Prostate gland (tissue), 2 donors: ENCODE data around the gene PIP5K1A. TPM values are rescaled to one million over a fixed set of nuclear protein-coding genes. Genes with fewer than 3 reads are reported as not detected.

Source experiments
- DNase-seq: peaks from one replicate; pipeline ENCODE4 v3.0.0-alpha.2; 2019; ENCODE audit warnings: low spot score
- H3K27ac ChIP-seq, 2 donors: fragments of 200-600 bp; sonication (generic); 2 replicates each; pipeline ENCODE4 v1.5.1; 2017 to 2019
- H3K27me3 ChIP-seq: fragments of 200-600 bp; sonication (generic); replicated peaks from 2 replicates; pipeline ENCODE4 v1.5.1; 2019; ENCODE audit not compliant: insufficient read depth
- H3K36me3 ChIP-seq, 2 donors: fragments of 200-600 bp; sonication (generic); 1 replicate in 1 of 2; 2 replicates in 1 of 2; pipeline versions ENCODE4 v1.5.1 to v1.8.1; 2017 to 2019
- H3K4me1 ChIP-seq: fragments of 200-600 bp; sonication (generic); replicated peaks from 2 replicates; pipeline ENCODE4 v1.5.1; 2019
- H3K4me3 ChIP-seq, 2 donors: fragments of 200-600 bp; sonication (generic); 2 replicates each; pipeline ENCODE4 v1.5.1; 2017 to 2019
- H3K9me3 ChIP-seq: fragments of 200-600 bp; sonication (generic); 2 replicates; pipeline ENCODE4 v1.5.1; 2017
- POLR2A ChIP-seq: fragments of 450-650 bp; IDR thresholded peaks from one replicate; pipeline ENCODE4 v1.6.1; 2016; ENCODE audit warnings: antibody characterized with exemption, mild to moderate bottlenecking
- POLR2AphosphoS5 ChIP-seq: sonication (generic); formaldehyde crosslinking; IDR thresholded peaks from one replicate; pipeline ENCODE4 v1.6.1; 2017; ENCODE audit warnings: antibody characterized with exemption
- WGBS: methylation state at CpG from one replicate; pipeline ENCODE4 v1.1.5; 2018; 5-methylcytosine and 5-hydroxymethylcytosine counted together
- intact Hi-C: fragments of 100-400 bp; cut with DNase I; formaldehyde crosslinking; loops from one replicate; pipeline ENCODE4 v1.14.2; 2022
- total RNA-seq, 2 donors: library from RNA; depleted of rRNA; stranded (reverse); fragments of >200 nt; gene quantifications; one replicate each; pipeline ENCODE4 v1.1.0, GENCODE V29; 2016
- TF ChIP-seq, protein P1 (sequence below), 4 experiments: fragments of 200-600 bp in 2 of 4; fragments of 450-650 bp in 2 of 4; sonication (generic) in 2 of 4; IDR thresholded peaks; 1 replicate in 3 of 4; 2 replicates in 1 of 4; pipeline ENCODE4 v1.5.1; 2016 to 2019; ENCODE audit warnings: antibody characterized with exemption in 4 of 4, mild to moderate bottlenecking in 2 of 4, moderate library complexity in 2 of 4

The PIP5K1A gene, protein sequence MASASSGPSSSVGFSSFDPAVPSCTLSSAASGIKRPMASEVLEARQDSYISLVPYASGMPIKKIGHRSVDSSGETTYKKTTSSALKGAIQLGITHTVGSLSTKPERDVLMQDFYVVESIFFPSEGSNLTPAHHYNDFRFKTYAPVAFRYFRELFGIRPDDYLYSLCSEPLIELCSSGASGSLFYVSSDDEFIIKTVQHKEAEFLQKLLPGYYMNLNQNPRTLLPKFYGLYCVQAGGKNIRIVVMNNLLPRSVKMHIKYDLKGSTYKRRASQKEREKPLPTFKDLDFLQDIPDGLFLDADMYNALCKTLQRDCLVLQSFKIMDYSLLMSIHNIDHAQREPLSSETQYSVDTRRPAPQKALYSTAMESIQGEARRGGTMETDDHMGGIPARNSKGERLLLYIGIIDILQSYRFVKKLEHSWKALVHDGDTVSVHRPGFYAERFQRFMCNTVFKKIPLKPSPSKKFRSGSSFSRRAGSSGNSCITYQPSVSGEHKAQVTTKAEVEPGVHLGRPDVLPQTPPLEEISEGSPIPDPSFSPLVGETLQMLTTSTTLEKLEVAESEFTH
- total RNA-seq = 10 to 100 TPM; 40.2 to 96.7 TPM

DNA sequence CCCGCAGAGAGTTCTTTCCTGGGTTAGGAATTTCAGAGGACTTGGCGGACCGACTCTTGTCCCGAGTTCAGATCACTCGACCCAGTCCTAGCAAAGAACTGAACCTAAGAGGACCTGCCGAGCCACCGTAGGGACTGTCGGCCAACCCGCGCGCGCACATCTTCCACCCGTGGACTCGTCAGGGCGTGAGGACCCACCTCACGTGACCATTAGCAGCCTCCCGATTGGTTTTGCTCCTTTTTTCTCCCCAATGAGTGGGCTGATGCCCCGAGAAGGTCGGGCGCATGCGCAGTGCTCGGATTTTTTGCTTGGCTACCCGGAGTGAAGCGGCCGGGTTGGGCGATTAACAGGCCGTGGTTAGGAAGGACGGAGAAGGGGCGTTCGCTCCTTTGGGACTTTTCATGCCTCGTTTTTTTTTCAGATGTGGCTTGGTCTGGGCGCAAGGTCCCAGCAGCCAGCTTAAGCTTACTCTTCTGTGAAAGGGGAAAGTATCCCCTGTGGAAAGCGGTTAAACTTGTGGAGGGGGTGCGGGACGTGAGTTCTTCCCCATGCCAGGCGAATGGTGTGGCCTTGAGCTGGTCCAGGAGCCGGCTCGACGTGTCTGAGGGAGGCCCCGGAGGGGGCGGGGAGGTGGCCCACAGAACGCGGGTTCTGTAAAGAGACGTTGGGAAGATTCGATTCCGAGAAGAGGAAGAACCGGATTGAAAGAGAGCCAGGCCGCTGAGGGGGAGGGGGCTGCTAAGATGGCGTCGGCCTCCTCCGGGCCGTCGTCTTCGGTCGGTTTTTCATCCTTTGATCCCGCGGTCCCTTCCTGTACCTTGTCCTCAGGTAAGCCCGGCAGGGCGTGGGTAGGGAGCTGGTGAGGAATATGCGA lies at the start of gene PIP5K1A:
Gene PIP5K1A, plus strand, starts transcription at position 299 of the 874 bp plus-strand sequence. Its CDS starts 445 bp downstream, at position 744.
- intact Hi-C loops = loop anchor here (2.0 kb wide), 1 partner anchor 56 kb away; the partner anchor contains the start of gene PSMD4
- H3K36me3 ChIP-seq = peaks cover 0 to 4% of the 10 kb centered on the region in 2 donors
- peak within 1 kb of the TSS; percentile 83 to 95 for H3K27ac ChIP-seq
- TF ChIP-seq, protein P1, sequence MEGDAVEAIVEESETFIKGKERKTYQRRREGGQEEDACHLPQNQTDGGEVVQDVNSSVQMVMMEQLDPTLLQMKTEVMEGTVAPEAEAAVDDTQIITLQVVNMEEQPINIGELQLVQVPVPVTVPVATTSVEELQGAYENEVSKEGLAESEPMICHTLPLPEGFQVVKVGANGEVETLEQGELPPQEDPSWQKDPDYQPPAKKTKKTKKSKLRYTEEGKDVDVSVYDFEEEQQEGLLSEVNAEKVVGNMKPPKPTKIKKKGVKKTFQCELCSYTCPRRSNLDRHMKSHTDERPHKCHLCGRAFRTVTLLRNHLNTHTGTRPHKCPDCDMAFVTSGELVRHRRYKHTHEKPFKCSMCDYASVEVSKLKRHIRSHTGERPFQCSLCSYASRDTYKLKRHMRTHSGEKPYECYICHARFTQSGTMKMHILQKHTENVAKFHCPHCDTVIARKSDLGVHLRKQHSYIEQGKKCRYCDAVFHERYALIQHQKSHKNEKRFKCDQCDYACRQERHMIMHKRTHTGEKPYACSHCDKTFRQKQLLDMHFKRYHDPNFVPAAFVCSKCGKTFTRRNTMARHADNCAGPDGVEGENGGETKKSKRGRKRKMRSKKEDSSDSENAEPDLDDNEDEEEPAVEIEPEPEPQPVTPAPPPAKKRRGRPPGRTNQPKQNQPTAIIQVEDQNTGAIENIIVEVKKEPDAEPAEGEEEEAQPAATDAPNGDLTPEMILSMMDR (IDR thresholded peaks at IDR 0.05) = no peak
- TF ChIP-seq POLR2AphosphoS5 = peak; percentile 97
- peak; percentile 81 for TF ChIP-seq POLR2A
- DNase-seq = peak; percentile 96
- H3K9me3 ChIP-seq = no peaks in the 10 kb centered on the region
- peaks cover 6% of the 10 kb centered on the region for H3K4me1 ChIP-seq
- under 1% methylated on average over 60 of the region's 60 CpGs for WGBS
- H3K4me3 ChIP-seq = peak within 1 kb of the TSS; percentile 55 to 82
- H3K27me3 ChIP-seq = no peaks in the 10 kb centered on the region

DNA sequence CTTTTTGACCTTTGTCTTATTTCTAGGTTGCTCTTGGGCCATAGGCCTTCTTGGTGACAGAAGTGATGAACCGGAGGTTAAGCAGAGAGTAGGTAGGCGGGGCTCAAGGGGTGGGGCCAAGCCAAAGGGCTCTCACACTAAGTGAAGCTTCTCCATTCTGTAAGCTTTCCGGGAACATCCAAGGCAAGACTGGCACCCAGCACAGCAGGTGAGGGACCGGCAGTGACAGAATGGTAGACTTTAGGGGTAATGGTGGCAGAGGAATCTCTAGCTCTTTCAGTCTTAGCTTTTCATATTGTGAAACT lies 41.9 kb upstream of the PIP5K1A start, which contains the start of gene TNFAIP8L2:
Gene TNFAIP8L2, plus strand, starts transcription at position 135 of the 305 bp plus-strand sequence. CDS start 2,049 bp downstream, outside the sequence.
- WGBS = 64% methylated on average over 4 of the region's 4 CpGs
- Histone ChIP-seq H3K27ac (no peak within 1 kb of the TSS), H3K4me1 (no peaks in the 10 kb centered on the region), H3K36me3 (peaks cover 0 to 8% of the 10 kb centered on the region in 2 donors), H3K9me3 (no peaks in the 10 kb centered on the region), H3K27me3 (no peaks in the 10 kb centered on the region), H3K4me3 (peak within 1 kb of the TSS; percentile 3 to 9)
- intact Hi-C loops = loop anchor here (5.0 kb wide), 2 partner anchors 54 to 134 kb away; no protein-coding TSS in a partner anchor
- no peak for DNase-seq
- TF ChIP-seq POLR2A (no peak), POLR2AphosphoS5 (no peak)
- TF ChIP-seq, protein P1 (IDR thresholded peaks at IDR 0.05) = no peak

DNA sequence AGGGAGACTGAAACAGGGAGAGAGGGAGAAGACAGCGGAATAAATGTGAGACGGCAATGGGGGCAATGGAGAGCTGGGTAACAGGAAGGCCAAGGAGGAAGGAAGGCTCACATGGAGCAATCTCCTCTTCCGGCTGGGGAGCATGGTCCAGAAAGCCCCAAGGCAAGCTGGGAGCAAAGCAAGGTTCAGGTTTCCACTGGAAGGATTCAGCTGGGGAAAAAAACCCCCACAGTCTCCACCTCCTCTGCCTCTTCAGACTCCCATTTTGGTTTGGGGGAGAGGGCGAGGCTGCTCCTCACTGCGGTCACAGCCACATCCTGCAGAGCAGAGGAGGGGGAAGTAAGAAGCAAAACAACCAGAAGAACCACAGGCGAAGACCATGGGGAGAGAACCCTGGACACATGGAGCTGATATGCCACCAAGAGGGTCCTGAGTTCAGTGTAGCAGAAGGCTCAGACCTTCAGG lies 41.3 kb upstream of the PIP5K1A start:
- intact Hi-C loops = loop anchor here (5.0 kb wide), 2 partner anchors 55 to 135 kb away; no protein-coding TSS in a partner anchor
- Histone ChIP-seq H3K36me3 (peaks cover 0 to 8% of the 10 kb centered on the region in 2 donors), H3K4me1 (no peaks in the 10 kb centered on the region), H3K4me3 (peak overlapping the region in 1 of 2 donors; percentile 9), H3K27ac (no peak overlapping the region), H3K27me3 (no peaks in the 10 kb centered on the region), H3K9me3 (no peaks in the 10 kb centered on the region)
- 81% methylated on average over 6 of the region's 6 CpGs for WGBS
- no peak for DNase-seq
- TF ChIP-seq POLR2AphosphoS5 = no peak
- TF ChIP-seq POLR2A = no peak
- TF ChIP-seq, protein P1 (IDR thresholded peaks at IDR 0.05) = no peak

DNA sequence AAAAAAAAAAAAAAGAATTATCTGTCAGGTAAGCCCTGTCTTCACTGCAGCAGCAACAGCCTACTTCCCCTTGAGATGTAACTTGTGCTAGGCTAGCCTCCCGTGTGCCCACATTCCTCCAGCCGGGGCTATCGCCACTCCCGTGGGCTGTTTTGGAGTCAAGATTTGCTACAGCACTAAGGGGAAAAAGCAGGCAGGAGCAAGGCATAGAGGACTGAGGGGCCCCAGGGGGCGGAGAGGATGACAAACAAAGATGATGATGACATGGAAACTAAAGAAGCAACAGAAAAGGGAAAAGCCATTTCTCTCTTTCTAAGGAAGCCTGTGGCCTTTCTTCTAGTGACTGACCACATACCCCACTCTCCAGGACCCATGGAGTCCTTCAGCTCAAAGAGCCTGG lies 40.0 kb upstream of the PIP5K1A start:
- H3K36me3 ChIP-seq = peaks cover 0 to 8% of the 10 kb centered on the region in 2 donors
- intact Hi-C loops = loop anchor here (5.0 kb wide), 2 partner anchors 56 to 136 kb away; no protein-coding TSS in a partner anchor
- TF ChIP-seq POLR2AphosphoS5 (no peak), POLR2A (no peak)
- TF ChIP-seq, protein P1 (IDR thresholded peaks at IDR 0.05) = no peak
- H3K4me1 ChIP-seq = no peaks in the 10 kb centered on the region
- H3K27ac ChIP-seq = no peak overlapping the region
- no peaks in the 10 kb centered on the region for H3K27me3 ChIP-seq
- 60% methylated on average over 5 of the region's 5 CpGs for WGBS
- H3K9me3 ChIP-seq = no peaks in the 10 kb centered on the region
- no peak overlapping the region for H3K4me3 ChIP-seq
- no peak for DNase-seq
